ENCODE data around the gene NKPD1.

Gene NKPD1

GRCh38 chr19:45156011-45156630, 4.7 kb downstream of the NKPD1 start:
- no peak for DNase-seq (ENCODE audit: low read depth in 2 of 2)

- DNase-seq (ENCODE audit: low read depth in 2 of 2) = no peak
Observed at GRCh38 chr19:45154064-45154827, 6.5 kb downstream of the NKPD1 start.

- peak in 1 of 2 experiments; percentile 22 for DNase-seq (ENCODE audit: low read depth in 2 of 2)
Observed at GRCh38 chr19:45153339-45154063, 7.3 kb downstream of the NKPD1 start.

GRCh38 chr19:45152504-45153338, 8.1 kb downstream of the NKPD1 start:
- DNase-seq (ENCODE audit: low read depth in 2 of 2) = no peak

GRCh38 chr19:45151821-45152503, 8.8 kb downstream of the NKPD1 start:
- DNase-seq (ENCODE audit: low read depth in 2 of 2) = no peak

GRCh38 chr19:45151320-45151719, 9.5 kb downstream of the NKPD1 start:
- DNase-seq (ENCODE audit: low read depth in 2 of 2) = no peak

- DNase-seq (ENCODE audit: low read depth in 2 of 2) = no peak
Observed at GRCh38 chr19:45150751-45151281, 10.0 kb downstream of the NKPD1 start.

- DNase-seq (ENCODE audit: low read depth in 2 of 2) = no peak
Observed at GRCh38 chr19:45150180-45150579, 10.6 kb downstream of the NKPD1 start.

- DNase-seq (ENCODE audit: low read depth in 2 of 2) = no peak
Observed at GRCh38 chr19:45149129-45149528, 11.7 kb downstream of the NKPD1 start.

- DNase-seq (ENCODE audit: low read depth in 2 of 2) = no peak
Observed at GRCh38 chr19:45147835-45148676, 12.7 kb downstream of the NKPD1 start.

- DNase-seq (ENCODE audit: low read depth in 2 of 2) = no peak
Observed at GRCh38 chr19:45146741-45147205, 14.0 kb downstream of the NKPD1 start.

GRCh38 chr19:45146251-45146650, 14.5 kb downstream of the NKPD1 start:
- DNase-seq (ENCODE audit: low read depth in 2 of 2) = no peak

- no peak for DNase-seq (ENCODE audit: low read depth in 2 of 2)
Observed at GRCh38 chr19:45145270-45146189, 15.3 kb downstream of the NKPD1 start.

- no peak for DNase-seq (ENCODE audit: low read depth in 2 of 2)
Observed at GRCh38 chr19:45144431-45145269, 16.1 kb downstream of the NKPD1 start.

GRCh38 chr19:45142726-45143110, 18.1 kb downstream of the NKPD1 start:
- no peak for DNase-seq (ENCODE audit: low read depth in 2 of 2)

GRCh38 chr19:45142016-45142725, 18.6 kb downstream of the NKPD1 start:
- no peak for DNase-seq (ENCODE audit: low read depth in 2 of 2)

- DNase-seq (ENCODE audit: low read depth in 2 of 2) = no peak
Observed at GRCh38 chr19:45141203-45141900, 19.4 kb downstream of the NKPD1 start.

All from stimulated activated CD4-positive, alpha-beta T cell treated with anti-CD3 and anti-CD28 coated beads, Interleukin-12 subunit alpha, Interleukin-12 subunit beta, amount 100 ng/mL, for 24 hours (primary cell).